CD8-positive, alpha-beta memory T cell (primary cell): ENCODE data around the gene FYN. TPM values are rescaled to one million over a fixed set of nuclear protein-coding genes. Genes with fewer than 3 reads are reported as not detected.

ENCODE experiments used
- CTCF ChIA-PET: fragments of 350-600 bp; sonication (Branson Sonifier 250); formaldehyde crosslinking; loops from one replicate; lab custom pipeline; 2021; ENCODE audit warnings: antibody characterized with exemption; lab: Charles Lee
- POLR2A ChIA-PET: fragments of 350-600 bp; sonication (Branson Sonifier 250); formaldehyde crosslinking; loops from one replicate; lab custom pipeline; 2021; ENCODE audit warnings: antibody characterized with exemption; lab: Charles Lee
- DNase-seq, 5 donors: peaks; one replicate each; pipeline versions ENCODE4 v3.0.0 to v3.0.0-alpha.2; 2020 to 2022; ENCODE audit warnings: mixed read lengths in 1 of 5
- H3K27ac ChIP-seq: one replicate; pipeline ENCODE4 v1.7.0; 2013; ENCODE audit warnings: low read depth, mild to moderate bottlenecking, low read length, moderate library complexity
- H3K27me3 ChIP-seq: 2 replicates; pipeline ENCODE4 v1.7.0; 2013; ENCODE audit warnings: low read length, mild to moderate bottlenecking; ENCODE audit not compliant: insufficient read depth, poor library complexity, severe bottlenecking
- H3K36me3 ChIP-seq: 2 replicates; pipeline ENCODE4 v1.7.0; 2013; ENCODE audit warnings: mild to moderate bottlenecking, low read length, moderate library complexity; ENCODE audit not compliant: insufficient read depth
- H3K4me1 ChIP-seq: 2 replicates; pipeline ENCODE4 v1.7.0; 2013; ENCODE audit warnings: mild to moderate bottlenecking, low read length, moderate library complexity; ENCODE audit not compliant: insufficient read depth
- H3K4me3 ChIP-seq: 2 replicates; pipeline ENCODE4 v1.7.0; 2013; ENCODE audit warnings: mild to moderate bottlenecking, low read length
- H3K9me3 ChIP-seq: 2 replicates; pipeline ENCODE4 v1.7.0; 2013; ENCODE audit warnings: mild to moderate bottlenecking, low read length
- H3K27ac Mint-ChIP-seq, 8 donors: one replicate each; pipeline ENCODE4 v1.8.0; 2020 to 2021; ENCODE audit warnings: mixed read lengths in 8 of 8, mild to moderate bottlenecking in 6 of 8, inconsistent platforms in 3 of 8, moderate library complexity in 3 of 8
- H3K27me3 Mint-ChIP-seq, 2 donors: one replicate each; pipeline ENCODE4 v1.8.0; 2020 to 2021; ENCODE audit warnings: mixed read lengths in 2 of 2, mild to moderate bottlenecking in 1 of 2, moderate library complexity in 1 of 2
- H3K36me3 Mint-ChIP-seq, 3 donors: one replicate each; pipeline ENCODE4 v1.8.0; 2020 to 2021; ENCODE audit warnings: mixed read lengths in 3 of 3, inconsistent platforms in 1 of 3, mild to moderate bottlenecking in 1 of 3
- H3K4me1 Mint-ChIP-seq, 3 donors: one replicate each; pipeline ENCODE4 v1.8.0; 2020 to 2021; ENCODE audit warnings: mixed read lengths in 3 of 3, inconsistent platforms in 1 of 3, mild to moderate bottlenecking in 1 of 3
- H3K4me3 Mint-ChIP-seq, 7 donors: one replicate each; pipeline ENCODE4 v1.8.0; 2020 to 2021; ENCODE audit warnings: mixed read lengths in 7 of 7, mild to moderate bottlenecking in 6 of 7, moderate library complexity in 4 of 7, inconsistent platforms in 2 of 7
- H3K9me3 Mint-ChIP-seq, 5 donors: one replicate each; pipeline ENCODE4 v1.8.0; 2020 to 2022; ENCODE audit warnings: mixed read lengths in 5 of 5, mild to moderate bottlenecking in 3 of 5, moderate library complexity in 2 of 5, inconsistent platforms in 1 of 5
- polyA plus RNA-seq: library from polyadenylated mRNA; unstranded; fragments of 300-500 nt; fragmentation: Illumina TruSeq; gene quantifications from one replicate; pipeline ENCODE4 v1.2.3, GENCODE V29; 2021
- total RNA-seq, 2 experiments: library from RNA; stranded (reverse); gene quantifications; one replicate each; pipeline ENCODE4 v1.2.3, GENCODE V29; 2021

Gene FYN
- total and polyA plus RNA-seq, 3 experiments from 2014 or later = 481 to 611 (median 491) TPM

GRCh38 chr6:111702268-111702667 is 171.0 kb downstream of the FYN start:
- DNase-seq = no peak
- Mint-ChIP-seq H3K27me3 (peaks cover 0 to 3% of the 10 kb centered on the region in 2 donors), H3K9me3 (no peaks in the 10 kb centered on the region), H3K4me3 (no peak overlapping the region), H3K36me3 (peaks cover 3 to 97% (median 30%) of the 10 kb centered on the region in 3 donors), H3K27ac (peak overlapping the region in 2 of 8 donors; percentile 44 to 65), H3K4me1 (peaks cover 35 to 58% (median 37%) of the 10 kb centered on the region in 3 donors)
- no peaks in the 10 kb centered on the region for H3K9me3 ChIP-seq
- ChIA-PET POLR2A (no interaction called here), CTCF (no interaction called here)
- H3K4me1 ChIP-seq = peaks cover 11% of the 10 kb centered on the region
- peaks cover 52% of the 10 kb centered on the region for H3K36me3 ChIP-seq
- no peak overlapping the region for H3K4me3 ChIP-seq
- H3K27me3 ChIP-seq = no peaks in the 10 kb centered on the region
- no peak overlapping the region for H3K27ac ChIP-seq

- no peak for DNase-seq
- Mint-ChIP-seq H3K4me3 (peak overlapping the region in 1 of 7 donors; percentile 18), H3K9me3 (no peaks in the 10 kb centered on the region), H3K4me1 (peaks cover 40 to 61% (median 43%) of the 10 kb centered on the region in 3 donors), H3K27ac (peak overlapping the region in 3 of 8 donors; percentile 38 to 93 (median 61)), H3K27me3 (peaks cover 0 to 3% of the 10 kb centered on the region in 2 donors), H3K36me3 (peaks cover 3 to 97% (median 33%) of the 10 kb centered on the region in 3 donors)
- Histone ChIP-seq H3K9me3 (no peaks in the 10 kb centered on the region), H3K27ac (no peak overlapping the region), H3K4me3 (no peak overlapping the region), H3K27me3 (no peaks in the 10 kb centered on the region), H3K36me3 (peaks cover 42% of the 10 kb centered on the region), H3K4me1 (peaks cover 11% of the 10 kb centered on the region)
- CTCF ChIA-PET = no interaction called here
- POLR2A ChIA-PET = no interaction called here
Observed at GRCh38 chr6:111701146-111701545, 172.1 kb downstream of the FYN start.

DNA sequence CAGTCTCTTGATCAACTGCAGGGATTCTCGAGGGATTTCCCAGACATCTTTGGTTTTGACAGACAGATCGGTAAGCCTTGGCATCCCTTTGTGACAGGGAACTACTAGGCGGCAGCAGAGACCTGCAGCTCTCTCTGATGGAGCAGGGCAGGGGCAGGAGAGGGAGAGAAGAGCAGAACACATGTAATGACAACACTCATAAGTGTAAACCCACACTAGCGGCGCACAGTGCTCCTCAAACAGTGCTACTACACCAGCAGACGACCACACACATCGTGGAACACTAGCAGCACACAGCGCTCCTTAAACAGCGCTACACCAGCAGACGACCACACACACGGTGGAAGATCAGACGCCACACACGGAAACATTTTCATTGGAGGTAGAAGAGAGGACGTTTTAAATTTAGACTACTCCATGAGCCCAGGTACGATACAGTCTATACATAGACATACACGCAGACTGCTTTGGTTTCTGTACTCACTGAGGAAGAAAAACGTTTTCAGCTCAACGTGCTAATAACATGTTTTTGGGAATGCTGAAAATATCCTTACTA is 173.0 kb downstream of the FYN start:
- Mint-ChIP-seq H3K36me3 (peaks cover 10 to 97% (median 38%) of the 10 kb centered on the region in 3 donors), H3K4me1 (peaks cover 48 to 66% (median 53%) of the 10 kb centered on the region in 3 donors), H3K9me3 (no peaks in the 10 kb centered on the region), H3K27ac (peak overlapping the region; percentile 30 to 83 (median 61)), H3K4me3 (peak overlapping the region in 1 of 7 donors; percentile 1), H3K27me3 (peaks cover 0 to 3% of the 10 kb centered on the region in 2 donors)
- no peaks in the 10 kb centered on the region for H3K27me3 ChIP-seq
- no peak overlapping the region for H3K27ac ChIP-seq
- H3K4me1 ChIP-seq = peaks cover 15% of the 10 kb centered on the region
- POLR2A ChIA-PET = no interaction called here
- no peaks in the 10 kb centered on the region for H3K9me3 ChIP-seq
- no peak for DNase-seq
- peaks cover 40% of the 10 kb centered on the region for H3K36me3 ChIP-seq
- no peak overlapping the region for H3K4me3 ChIP-seq
- CTCF ChIA-PET = interaction anchor here (0.7 kb wide), 1 partner anchor 33 kb away, joined by 3 read pairs; no protein-coding TSS in a partner anchor

DNA sequence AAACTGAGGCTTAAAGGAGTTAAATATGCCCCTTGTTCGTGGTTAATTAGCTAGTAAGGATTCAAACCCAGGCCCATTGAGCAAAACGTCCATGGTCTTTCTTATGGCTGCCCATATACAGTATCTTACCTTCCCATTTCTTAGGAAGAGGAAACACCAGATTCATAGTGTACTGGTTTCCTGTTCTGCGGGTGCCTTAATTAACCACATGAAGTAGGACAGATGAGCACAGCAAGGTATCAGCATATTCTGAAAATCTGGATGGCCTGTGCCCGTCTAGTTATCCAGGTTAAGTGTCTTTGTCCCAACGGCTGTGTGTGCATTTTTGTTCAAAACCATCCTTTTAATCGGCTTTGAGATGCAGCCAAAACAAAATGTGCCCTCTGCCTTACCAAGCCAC is 174.1 kb downstream of the FYN start:
- Histone ChIP-seq H3K27me3 (no peaks in the 10 kb centered on the region), H3K9me3 (no peaks in the 10 kb centered on the region), H3K4me1 (peaks cover 19% of the 10 kb centered on the region), H3K4me3 (no peak overlapping the region), H3K27ac (no peak overlapping the region), H3K36me3 (peaks cover 51% of the 10 kb centered on the region)
- no peak for DNase-seq
- Mint-ChIP-seq H3K4me1 (peaks cover 57 to 77% (median 63%) of the 10 kb centered on the region in 3 donors), H3K27me3 (peaks cover 0 to 2% of the 10 kb centered on the region in 2 donors), H3K27ac (peak overlapping the region in 7 of 8 donors; percentile 42 to 87 (median 61)), H3K4me3 (peak overlapping the region in 4 of 7 donors; percentile 18 to 54 (median 36)), H3K9me3 (no peaks in the 10 kb centered on the region), H3K36me3 (peaks cover 16 to 97% (median 42%) of the 10 kb centered on the region in 3 donors)
- ChIA-PET POLR2A (no interaction called here), CTCF (interaction anchor here (1.5 kb wide), 1 partner anchor 344 kb away, joined by 3 read pairs; no protein-coding TSS in a partner anchor)

DNA sequence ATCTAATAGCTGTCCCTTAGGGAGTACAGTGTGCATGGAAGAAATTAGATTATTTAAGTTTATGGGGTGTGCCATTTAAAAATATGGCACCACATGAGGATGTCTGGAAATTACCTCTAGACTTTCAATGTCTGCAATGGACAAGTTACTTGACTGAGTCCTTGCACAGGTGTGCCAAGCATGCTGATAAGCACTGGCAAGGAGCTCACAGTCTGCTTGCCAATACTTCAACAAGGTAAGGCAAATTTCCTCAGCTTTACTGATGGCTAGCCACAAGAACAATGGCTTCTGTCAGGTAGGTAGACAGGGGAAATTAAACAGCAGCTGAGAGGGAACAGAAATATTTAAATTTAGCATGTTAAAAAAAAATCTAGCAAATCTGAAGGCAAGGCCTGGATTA is 176.4 kb downstream of the FYN start:
- H3K4me3 Mint-ChIP-seq = no peak overlapping the region
- no peak overlapping the region for H3K27ac ChIP-seq
- peaks cover 0 to 4% of the 10 kb centered on the region in 2 donors for H3K27me3 Mint-ChIP-seq
- H3K27ac Mint-ChIP-seq = peak overlapping the region in 3 of 8 donors; percentile 73 to 91 (median 83)
- H3K4me1 Mint-ChIP-seq = peaks cover 71 to 82% (median 80%) of the 10 kb centered on the region in 3 donors
- POLR2A ChIA-PET = interaction anchor here (0.7 kb wide), 1 partner anchor 296 kb away, joined by 4 read pairs; no protein-coding TSS in a partner anchor
- CTCF ChIA-PET = interaction anchor here (1.6 kb wide), 1 partner anchor 301 kb away, joined by 3 read pairs; no protein-coding TSS in a partner anchor
- no peak overlapping the region for H3K4me3 ChIP-seq
- no peaks in the 10 kb centered on the region for H3K9me3 Mint-ChIP-seq
- peaks cover 49% of the 10 kb centered on the region for H3K36me3 ChIP-seq
- H3K9me3 ChIP-seq = no peaks in the 10 kb centered on the region
- no peaks in the 10 kb centered on the region for H3K27me3 ChIP-seq
- peaks cover 27 to 97% (median 45%) of the 10 kb centered on the region in 3 donors for H3K36me3 Mint-ChIP-seq
- peaks cover 40% of the 10 kb centered on the region for H3K4me1 ChIP-seq
- DNase-seq = no peak

GRCh38 chr6:111692327-111693164 is 180.7 kb downstream of the FYN start:
- Mint-ChIP-seq H3K27ac (peak overlapping the region; percentile 68 to 97 (median 82)), H3K4me3 (peak overlapping the region in 5 of 7 donors; percentile 30 to 61 (median 52)), H3K9me3 (no peaks in the 10 kb centered on the region), H3K27me3 (peaks cover 0 to 4% of the 10 kb centered on the region in 2 donors), H3K36me3 (peaks cover 31 to 98% (median 51%) of the 10 kb centered on the region in 3 donors), H3K4me1 (peaks cover 75 to 94% (median 87%) of the 10 kb centered on the region in 3 donors)
- Histone ChIP-seq H3K4me3 (no peak overlapping the region), H3K27me3 (no peaks in the 10 kb centered on the region), H3K27ac (no peak overlapping the region), H3K4me1 (peaks cover 28% of the 10 kb centered on the region), H3K9me3 (no peaks in the 10 kb centered on the region), H3K36me3 (peaks cover 73% of the 10 kb centered on the region)
- ChIA-PET CTCF (no interaction called here), POLR2A (no interaction called here)
- DNase-seq = no peak

- H3K4me3 ChIP-seq = no peak overlapping the region
- H3K27ac ChIP-seq = no peak overlapping the region
- H3K27ac Mint-ChIP-seq = peak overlapping the region in 7 of 8 donors; percentile 37 to 97 (median 56)
- H3K36me3 ChIP-seq = peaks cover 73% of the 10 kb centered on the region
- ChIA-PET CTCF (interaction anchor here (1.7 kb wide), 1 partner anchor 11 kb away, joined by 3 read pairs; no protein-coding TSS in a partner anchor), POLR2A (no interaction called here)
- peaks cover 0 to 4% of the 10 kb centered on the region in 2 donors for H3K27me3 Mint-ChIP-seq
- peaks cover 29% of the 10 kb centered on the region for H3K4me1 ChIP-seq
- no peaks in the 10 kb centered on the region for H3K27me3 ChIP-seq
- H3K4me1 Mint-ChIP-seq = peaks cover 80 to 98% (median 91%) of the 10 kb centered on the region in 3 donors
- H3K9me3 ChIP-seq = no peaks in the 10 kb centered on the region
- no peaks in the 10 kb centered on the region for H3K9me3 Mint-ChIP-seq
- no peak for DNase-seq
- H3K4me3 Mint-ChIP-seq = peak overlapping the region in 1 of 7 donors; percentile 39
- peaks cover 31 to 97% (median 53%) of the 10 kb centered on the region in 3 donors for H3K36me3 Mint-ChIP-seq
Observed at GRCh38 chr6:111691345-111692225, 181.7 kb downstream of the FYN start.
